NCI-H2107 (cell line): Measurements from ENCODE around the gene ALDOA.
A peak's percentile ranks its signal among the peaks of the same experiment; 100 is the strongest.

Experiments
- DNase-seq: peaks from one replicate; lab custom pipeline; 2025; lab: John Stamatoyannopoulos, UW

Gene ALDOA

DNA sequence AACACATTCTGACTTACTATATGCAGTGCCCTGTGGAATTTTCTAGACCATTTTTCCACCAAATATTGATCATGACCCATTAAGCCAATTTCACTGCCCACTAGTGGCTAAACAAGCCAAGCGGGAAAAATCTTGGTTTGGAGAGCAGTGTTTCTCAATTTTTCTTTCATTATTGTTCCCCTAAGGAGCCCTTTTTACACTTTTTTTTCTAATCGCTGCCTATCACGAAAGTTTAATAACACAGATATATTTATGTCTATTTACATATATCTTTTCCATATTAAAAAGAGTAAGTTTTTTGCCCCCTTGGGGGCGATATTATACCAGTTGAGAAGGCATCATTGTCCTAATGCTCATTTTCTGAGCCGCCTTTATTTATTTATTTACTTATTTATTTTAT, 23.7 kb upstream of the ALDOA start:
- DNase-seq = no peak

DNA sequence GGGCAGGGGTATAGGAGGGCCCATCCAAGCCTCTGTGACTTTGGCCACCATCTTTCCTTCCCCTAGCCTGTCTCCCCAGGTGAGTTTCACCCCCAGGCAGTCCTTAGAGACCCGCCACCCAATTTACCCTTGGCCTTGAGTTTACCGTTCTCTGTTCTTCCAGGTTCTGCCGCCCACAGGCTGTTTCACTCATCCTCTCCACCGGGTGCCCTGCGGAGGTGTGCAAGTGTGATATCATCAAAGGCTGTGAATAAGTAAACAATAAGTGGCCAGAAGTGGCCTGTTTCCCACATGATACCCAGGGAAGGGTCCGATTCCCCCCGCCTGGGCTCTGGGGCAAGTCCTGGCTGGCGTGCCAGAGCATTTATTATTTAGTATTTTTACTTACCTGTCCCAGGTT, 19.4 kb upstream of the ALDOA start:
- no peak for DNase-seq

DNA sequence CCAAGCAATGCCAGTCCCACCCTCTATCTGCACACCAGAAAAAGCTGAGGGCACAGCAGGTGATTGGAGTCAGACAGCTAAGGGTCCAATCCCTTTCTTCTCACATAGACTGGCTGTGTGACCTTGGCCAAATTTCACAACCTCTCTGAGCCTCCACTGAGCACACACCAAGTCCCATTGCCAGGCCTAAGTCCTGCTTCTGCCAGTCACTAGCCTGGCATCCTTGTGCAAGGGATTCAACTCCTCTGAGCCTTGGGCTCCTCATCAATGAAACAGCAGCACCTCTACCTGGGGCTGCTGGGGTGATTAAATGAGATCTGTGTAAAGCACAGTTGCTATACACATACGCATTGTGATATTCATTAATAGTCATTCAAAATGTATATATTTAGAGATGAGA, 19.0 kb upstream of the ALDOA start:
- DNase-seq = no peak

DNA sequence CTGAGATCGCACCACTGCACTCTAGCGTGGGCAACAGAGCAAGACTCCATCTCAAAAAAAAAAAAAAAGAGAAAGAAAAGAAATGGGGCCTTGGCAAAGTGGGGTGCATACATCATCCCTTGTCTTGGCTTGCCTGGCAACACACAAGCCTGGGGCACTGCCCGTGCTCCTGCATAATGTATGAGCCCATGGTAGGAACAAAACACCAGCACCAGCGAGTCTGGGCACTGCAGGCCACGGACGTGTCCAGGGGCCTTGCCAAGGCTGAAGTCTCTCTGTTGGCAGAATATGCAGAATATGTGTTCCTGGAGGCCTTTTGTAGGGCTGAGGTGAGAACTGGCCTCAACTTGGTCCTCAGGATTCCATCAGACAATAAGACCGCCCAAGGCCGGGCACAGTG, 15.7 kb upstream of the ALDOA start:
- DNase-seq = no peak

DNA sequence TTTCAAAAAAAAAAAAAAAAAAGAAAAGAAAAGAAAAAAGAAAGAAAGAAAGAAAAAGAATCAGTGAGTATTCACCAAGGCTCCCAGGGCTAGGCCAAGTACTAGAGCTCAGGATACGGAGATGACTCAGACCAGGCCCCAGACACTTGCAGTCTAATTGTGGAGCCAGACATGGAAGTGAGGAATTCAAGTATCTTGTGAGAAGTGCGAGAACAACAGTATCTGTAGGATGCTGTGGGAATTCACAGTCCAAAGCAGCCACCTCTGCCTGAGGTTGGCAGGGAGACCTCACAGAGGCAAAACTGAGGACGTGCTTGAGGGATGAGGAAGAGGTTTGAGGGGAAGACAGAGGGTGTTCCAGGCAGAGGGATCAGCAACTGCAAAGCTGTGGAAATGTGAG, 14.0 kb upstream of the ALDOA start:
- DNase-seq = no peak

DNA sequence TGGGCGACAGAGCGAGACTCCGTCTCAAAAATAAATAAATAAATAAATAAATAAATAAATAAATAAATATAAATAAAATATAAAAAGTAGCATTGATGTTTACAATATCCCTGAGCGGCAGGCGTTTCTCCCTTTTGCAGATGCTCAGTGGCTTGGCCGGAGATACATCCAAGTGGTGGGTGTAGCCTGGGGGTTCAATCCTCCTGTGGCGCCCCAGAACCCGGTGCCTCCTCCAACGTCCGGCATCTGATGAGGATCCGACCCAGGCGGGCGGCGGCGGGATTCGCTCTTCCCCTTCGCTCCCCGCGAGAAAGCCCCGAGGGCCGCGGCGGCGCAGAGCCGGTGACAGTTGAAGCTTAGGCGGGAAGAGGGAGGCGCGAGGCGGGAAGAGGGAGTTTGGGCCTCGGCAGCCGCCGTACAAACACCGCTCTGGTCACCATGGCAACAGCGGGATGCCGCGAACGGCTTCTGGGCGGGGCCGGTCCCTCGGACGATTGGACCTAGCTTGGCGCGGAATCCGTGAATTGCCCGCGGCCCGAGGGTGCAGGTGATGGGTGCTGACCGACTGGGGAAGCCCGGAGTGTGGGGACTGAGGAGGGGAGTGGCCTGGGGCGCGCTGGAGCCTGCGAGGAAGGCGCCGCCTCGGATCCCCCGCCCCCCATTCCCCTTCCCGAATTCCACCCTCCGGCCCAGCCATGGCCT, 12.7 kb upstream of the ALDOA start:
- DNase-seq = peak; percentile 81

DNA sequence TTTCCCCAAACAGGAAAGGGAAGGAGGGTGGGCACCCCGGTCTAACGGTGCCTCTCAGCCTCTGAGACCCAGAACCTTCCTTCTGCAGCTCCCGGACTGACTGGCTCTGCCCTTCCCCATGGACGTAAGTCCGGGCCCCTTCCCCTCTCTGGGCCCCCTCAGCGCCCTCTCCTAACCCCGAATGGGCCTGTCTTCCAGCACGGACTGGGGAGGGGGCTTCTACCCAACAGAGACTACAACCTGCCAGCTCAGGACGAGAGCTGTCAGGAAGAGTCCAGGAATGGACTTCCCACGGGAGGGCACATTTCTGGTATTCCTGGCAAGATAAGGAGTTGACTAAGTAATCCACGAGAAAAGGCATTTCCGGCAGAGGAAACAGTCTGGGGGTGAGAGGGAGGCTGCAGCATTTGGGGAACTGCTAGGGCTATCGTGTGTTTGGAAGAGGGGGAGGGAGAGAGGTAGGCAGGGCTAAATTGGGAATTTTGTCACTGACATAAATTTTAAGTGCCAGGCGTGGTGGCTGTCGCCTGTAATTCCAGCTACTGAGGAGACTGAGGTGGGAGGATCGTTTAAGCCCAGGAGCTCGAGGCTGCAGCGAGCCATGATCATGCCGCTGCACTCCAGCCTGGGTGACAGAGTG, 12.1 kb upstream of the ALDOA start:
- DNase-seq = no peak

DNA sequence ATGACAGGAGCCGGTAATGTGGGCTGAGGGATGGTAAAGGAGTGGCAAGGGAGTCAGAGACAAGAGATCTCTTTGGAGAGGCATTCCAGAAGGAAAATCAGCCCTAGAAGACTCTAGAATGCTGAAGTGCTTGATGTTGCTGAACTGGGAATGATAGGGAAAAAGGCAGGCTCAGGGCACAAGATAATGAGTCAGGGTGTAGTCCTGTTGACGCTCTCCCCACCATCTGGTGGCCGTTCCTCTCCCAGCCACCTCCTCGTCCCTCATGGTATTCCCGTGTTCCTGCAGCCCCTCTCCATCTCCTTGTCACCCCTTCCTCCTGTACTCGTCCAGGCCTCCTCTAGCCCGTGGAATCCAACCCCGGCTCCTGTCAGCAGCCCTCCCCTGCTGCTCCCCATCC, 11.1 kb upstream of the ALDOA start:
- DNase-seq = no peak

DNA sequence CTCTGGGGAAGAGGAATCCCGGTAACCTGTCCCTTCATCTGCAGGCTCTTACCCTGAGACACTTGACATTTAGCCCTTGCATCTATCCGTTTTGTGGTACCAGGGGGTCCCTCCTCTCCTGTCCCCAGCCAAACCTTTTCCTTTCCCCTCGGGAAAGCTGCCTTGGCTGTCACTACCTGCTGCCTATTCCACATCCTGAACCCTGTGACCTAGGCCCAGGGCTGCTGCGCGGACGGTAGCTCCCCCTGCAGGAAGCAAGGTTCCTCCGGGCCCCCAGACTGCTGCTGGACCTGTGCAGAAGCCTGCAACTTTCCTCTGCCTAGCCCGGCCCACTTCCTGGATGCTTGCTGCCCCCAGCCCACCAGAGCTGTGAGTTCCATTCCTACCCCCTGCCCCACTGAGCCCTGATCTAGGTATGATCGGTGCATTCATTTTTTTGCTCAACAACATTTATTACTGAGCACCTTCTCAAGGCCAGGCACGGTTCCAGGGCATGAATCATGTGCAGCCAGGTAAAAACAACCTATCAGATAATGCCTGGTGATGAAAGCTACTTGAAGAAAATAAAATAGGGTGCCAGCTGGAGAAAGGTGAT, 10.5 kb upstream of the ALDOA start:
- DNase-seq = no peak

DNA sequence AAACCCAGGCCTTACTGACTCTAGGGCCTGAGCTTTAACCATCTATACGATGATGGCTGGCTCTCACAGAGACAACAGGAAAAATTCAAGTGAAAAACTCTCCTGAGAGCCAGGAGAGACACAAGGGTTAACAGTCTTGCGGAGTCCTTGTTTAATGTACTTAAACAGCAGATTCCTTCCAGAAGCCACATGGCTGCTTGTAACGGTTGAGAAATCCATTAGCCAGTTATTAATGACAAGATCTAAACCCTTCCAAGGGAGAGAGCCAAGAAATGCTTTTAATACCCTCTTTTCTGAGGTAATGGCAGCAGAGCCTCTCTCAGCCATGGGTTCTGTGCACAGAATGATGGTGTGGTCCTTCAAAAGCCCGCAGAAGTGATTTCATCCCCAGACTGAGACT, 5.2 kb upstream of the ALDOA start:
- no peak for DNase-seq

DNA sequence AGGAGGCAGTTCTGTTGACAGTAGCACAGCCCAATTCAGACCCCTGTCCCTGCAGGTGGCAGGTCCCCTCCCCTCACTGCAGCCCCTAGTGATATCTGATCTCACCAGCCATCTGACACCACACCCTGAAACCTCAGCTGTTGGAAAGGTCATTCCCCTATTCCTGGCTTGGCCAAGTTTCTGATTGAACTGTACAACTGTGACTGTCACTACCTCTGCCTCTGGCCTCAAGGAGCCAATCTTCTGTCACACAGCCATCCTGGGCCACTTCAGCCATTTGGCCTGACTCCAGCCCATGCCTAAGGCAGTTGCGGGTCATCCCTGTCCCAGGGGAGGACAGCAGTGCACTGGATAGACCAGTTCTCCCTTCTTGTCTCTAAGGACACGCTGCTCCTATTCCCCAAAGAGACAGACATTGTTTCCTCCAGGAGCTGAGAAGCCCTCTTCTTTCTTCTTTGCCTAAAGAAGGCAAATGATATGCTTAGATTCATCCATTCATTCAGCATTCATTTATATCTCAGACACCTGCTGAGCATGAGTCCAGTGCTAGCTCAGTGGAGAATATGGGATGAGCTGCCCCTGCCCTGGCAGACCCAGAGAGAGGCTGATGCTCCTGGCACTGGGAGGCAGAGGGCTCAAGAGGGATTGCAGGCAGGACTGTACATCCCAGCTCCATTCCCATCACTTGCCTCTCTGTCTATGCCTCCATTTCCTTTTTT, 4.6 kb upstream of the ALDOA start:
- no peak for DNase-seq

DNA sequence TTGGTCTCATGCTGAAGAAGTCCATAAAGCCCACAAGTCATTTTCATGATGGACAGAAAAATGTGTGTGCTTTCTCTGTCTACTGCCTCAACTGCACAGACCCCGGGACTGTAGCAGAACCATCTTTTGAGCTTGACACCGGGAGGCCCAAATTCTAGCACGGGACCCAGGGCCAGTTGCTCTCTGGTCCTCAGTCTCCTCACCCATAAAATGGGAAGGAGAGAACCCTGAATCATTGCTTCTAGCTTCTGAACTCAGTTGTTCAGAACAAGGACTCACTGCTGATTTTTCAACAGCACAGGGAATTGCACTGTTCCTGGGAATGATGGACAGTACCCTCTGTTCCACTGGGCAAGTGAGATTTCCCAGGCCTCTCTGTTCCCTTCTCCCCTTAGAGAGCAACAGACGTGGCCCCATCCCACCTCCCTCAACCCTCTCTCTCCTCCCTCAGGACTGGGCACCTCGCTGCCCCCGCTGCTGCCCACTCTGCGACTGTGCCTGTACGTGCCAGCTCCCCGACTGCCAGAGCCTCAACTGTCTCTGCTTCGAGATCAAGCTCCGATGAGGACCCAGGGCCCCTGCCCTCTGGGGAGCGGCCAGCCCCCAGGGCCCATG, 2.2 kb upstream of the ALDOA start:
- DNase-seq = no peak

DNA sequence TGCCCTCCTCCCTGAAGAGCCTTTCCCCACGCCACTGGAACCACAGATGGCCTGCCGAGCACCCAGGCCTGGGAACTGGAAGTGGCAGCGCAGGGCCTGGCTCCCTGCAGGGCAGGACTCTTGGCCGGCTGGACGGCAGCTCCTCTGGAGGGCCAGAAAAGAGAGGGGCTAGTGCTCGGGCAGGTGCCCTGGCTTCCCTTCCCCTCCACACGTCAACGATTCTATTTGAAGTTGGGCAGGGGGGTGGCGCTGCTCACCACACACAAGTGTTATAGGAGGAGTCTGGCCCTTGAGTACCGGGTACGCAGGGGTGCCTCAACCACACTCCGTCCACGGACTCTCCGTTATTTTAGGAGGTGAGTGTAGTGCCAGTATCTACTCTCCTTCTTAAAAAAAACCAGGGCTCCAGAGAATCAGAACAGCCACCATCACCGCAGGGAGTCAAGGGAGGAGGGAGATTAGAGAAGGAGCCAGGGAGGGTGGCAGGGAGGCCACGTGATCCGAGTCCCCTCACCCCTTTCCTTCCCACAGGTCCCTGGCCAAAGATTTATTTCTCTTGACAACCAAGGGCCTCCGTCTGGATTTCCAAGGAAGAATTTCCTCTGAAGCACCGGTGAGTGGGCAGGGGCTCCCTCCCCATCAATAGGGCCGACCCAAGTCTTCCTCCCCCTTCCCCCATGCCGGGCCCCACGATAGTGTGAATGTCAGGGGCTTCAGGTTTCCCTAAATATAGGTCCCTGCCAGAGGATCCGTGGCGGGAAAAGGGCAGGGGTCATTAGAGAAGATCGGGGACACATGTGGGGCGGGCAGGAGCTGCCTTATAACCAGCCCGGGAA, 1.4 kb upstream of the ALDOA start:
- DNase-seq = peak; percentile 51

DNA sequence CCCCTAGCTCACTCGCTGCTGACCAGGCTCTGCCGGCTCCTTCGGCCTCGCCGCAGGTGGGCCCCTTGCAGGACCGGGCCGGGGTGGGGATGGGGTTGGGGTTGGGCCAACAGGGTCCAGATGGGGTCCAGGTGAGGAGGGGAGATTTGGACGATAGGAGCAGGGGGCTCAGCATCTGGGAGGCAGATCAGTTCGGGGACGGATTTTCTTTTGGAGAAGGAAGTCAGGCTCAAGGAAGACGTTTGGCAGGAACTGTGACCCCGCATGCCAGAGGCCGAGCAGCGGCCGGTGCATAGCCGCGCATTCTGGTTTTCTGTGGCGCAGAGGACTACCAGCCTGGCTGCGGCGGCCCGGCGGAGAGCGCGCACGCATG, 845 bp upstream of the ALDOA start:
- DNase-seq = no peak

DNA sequence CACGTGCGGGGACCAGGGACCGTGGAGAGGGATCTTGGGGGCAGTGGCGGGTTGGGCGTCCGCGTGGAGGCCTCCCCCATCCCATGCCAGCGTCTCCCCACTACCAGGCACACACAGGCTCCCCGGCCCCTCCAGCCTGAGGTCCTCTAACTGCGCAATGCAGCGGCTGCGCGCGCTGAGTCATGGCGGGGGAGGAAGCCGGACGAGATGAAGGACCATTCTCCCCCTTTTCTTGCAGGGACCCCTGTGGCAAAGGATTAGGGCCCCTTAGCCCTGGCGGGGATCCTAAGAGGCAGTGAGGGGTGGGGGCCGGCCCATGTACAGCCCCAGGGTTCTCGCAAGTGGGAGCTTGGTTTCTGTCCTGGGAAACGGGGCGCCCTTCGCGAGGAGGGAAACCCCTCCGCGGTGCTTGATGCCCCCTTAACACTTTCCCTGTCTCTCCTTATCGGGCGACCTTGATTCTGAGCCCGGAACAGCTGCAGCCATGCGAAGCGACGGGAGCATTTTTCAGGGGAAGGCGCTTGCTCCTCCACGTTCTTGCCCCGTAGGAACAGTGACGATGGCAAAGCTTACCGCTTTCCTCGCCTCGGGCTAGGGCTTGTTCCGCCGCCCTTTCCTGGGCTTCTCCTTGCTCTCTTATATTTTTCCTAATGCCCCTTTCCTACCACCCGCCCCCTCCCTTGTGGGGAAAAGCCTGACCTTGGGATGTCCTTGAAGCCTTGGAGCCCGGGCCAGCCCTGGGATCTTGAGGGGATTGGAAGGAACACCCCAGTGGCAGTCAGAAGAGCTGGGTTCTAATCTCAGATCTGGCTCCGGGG, 592 bp downstream of the ALDOA start:
- no peak for DNase-seq

DNA sequence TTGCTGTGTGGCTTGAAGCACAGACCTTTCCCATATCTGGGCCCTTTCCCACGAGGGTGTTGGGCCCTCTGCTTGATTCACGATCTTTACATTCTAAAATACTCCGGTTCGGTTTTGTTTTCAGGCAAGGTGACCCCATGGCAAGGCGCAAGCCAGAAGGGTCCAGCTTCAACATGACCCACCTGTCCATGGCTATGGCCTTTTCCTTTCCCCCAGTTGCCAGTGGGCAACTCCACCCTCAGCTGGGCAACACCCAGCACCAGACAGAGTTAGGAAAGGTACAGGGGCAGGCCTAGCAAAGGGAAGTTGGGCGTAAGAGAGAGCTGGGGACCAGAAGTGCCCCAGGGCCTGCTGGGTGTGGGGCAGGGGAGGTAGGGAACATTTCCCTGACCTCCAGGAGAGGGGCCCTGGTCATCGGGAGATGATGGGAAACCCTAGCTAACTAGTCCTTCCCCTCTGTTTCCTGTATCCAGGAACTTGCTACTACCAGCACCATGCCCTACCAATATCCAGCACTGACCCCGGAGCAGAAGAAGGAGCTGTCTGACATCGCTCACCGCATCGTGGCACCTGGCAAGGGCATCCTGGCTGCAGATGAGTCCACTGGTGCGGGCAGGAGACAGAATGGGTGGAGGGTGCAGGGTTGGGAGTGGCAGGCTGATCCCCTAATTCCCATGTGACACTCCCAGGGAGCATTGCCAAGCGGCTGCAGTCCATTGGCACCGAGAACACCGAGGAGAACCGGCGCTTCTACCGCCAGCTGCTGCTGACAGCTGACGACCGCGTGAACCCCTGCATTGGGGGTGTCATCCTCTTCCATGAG, 1.4 kb downstream of the ALDOA start:
- DNase-seq = no peak

DNA sequence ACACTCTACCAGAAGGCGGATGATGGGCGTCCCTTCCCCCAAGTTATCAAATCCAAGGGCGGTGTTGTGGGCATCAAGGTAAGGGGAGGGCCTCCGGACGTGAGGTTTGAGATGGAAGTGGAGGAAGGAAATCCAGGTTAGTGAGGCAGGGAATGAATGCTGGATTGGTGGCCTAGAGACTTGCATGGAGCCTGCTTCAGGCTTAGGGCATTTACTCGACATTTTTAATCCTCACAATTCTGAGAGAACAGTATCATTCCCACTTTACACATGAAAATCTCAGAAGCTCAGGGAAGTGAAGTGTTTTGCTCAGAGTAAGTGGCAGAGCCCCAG, 2.0 kb downstream of the ALDOA start:
- no peak for DNase-seq

DNA sequence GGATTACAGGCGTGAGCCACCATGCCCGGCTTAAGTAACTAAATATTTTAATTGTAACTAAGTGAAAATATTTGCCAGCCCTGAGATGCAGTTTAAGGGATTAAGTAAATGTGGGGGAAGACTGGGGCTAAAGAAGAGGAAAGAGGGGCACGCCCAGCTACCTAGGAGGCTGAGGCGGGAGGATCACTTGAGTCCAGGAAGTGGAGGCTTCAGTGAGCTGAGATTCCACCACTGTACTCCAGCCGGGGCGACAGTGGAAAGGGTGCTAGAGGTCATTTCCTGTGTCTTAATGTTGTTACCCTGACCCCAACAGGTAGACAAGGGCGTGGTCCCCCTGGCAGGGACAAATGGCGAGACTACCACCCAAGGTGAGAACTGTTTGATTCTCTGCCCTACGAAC, 2.8 kb downstream of the ALDOA start:
- DNase-seq = no peak

DNA sequence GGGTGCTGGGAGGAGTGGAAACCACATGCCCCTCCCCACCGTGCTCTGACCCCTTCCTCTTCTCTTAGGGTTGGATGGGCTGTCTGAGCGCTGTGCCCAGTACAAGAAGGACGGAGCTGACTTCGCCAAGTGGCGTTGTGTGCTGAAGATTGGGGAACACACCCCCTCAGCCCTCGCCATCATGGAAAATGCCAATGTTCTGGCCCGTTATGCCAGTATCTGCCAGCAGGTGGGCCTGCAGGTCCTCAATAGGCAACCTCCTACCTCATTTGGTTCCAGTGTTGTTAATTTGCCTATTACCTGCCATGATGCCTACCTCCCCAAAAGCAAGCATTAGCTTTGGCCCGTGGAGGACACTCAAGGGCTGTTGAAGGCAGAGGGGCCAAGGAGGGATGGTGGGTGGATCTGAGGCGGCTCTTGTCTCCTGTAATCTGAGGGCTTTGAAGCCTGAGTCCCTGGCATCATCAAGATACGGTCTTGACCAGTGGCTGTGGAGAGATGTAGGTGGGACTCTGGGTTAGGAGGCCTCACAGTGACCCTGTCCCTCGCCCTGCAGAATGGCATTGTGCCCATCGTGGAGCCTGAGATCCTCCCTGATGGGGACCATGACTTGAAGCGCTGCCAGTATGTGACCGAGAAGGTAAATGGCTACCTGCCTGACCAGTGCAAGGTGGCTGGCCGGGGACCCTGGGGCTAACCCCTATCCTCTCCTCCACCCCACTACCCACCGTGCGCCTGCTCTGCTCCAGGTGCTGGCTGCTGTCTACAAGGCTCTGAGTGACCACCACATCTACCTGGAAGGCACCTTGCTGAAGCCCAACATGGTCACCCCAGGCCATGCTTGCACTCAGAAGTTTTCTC, 3.4 kb downstream of the ALDOA start:
- DNase-seq = no peak
